Adipocyte (in vitro differentiated cells): Measurements from ENCODE around the gene PACRG.

Experiments used
- DNase-seq: peaks from one replicate; pipeline ENCODE4 v3.0.0-alpha.2; 2015; ENCODE audit warnings: low read depth
- H3K27me3 ChIP-seq: replicated peaks from 2 replicates; pipeline ENCODE4 v1.7.0; 2013; ENCODE audit warnings: mild to moderate bottlenecking, low read length, moderate library complexity; ENCODE audit not compliant: control insufficient read depth, insufficient read depth
- H3K36me3 ChIP-seq: 2 replicates; pipeline ENCODE4 v1.7.0; 2013; ENCODE audit warnings: low read length, mild to moderate bottlenecking, moderate library complexity; ENCODE audit not compliant: control insufficient read depth, insufficient read depth, severe bottlenecking
- H3K4me1 ChIP-seq: 2 replicates; pipeline ENCODE4 v1.7.0; 2013; ENCODE audit warnings: mild to moderate bottlenecking, low read length, moderate library complexity; ENCODE audit not compliant: control insufficient read depth, insufficient read depth
- H3K4me3 ChIP-seq: 2 replicates; pipeline ENCODE4 v1.7.0; 2013; ENCODE audit warnings: mild to moderate bottlenecking, low read length, moderate library complexity
- H3K9ac ChIP-seq: 2 replicates; pipeline ENCODE4 v1.7.0; 2013; ENCODE audit warnings: mild to moderate bottlenecking, low read length, moderate library complexity
- H3K9me3 ChIP-seq: 2 replicates; pipeline ENCODE4 v1.7.0; 2013; ENCODE audit warnings: mild to moderate bottlenecking, low read length, moderate library complexity; ENCODE audit not compliant: control insufficient read depth

PACRG gene

DNA sequence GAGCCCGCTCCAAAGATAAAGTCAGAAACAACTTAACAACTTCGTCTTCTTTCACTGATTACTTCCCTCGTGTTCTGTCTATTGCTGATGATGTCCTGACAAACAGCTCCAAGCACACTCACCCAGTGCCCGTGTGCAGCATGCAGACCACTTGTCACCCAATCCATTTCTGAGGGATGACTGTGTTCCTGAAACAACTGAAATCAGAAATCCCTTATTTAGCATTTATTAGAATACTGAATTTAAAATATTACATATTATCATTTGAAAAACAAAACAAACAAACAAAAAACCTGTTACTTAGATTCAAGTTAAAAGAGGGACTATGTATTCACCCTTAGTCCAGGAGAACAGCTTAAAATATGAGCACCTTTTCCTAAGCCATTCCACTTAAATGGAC, 463.0 kb downstream of the PACRG start:
- Histone ChIP-seq H3K9me3 (no peaks in the 10 kb centered on the region), H3K9ac (no peak overlapping the region), H3K36me3 (no peaks in the 10 kb centered on the region), H3K27me3 (no peaks in the 10 kb centered on the region), H3K4me1 (peaks cover 4% of the 10 kb centered on the region), H3K4me3 (no peak overlapping the region)
- no peak for DNase-seq

DNA sequence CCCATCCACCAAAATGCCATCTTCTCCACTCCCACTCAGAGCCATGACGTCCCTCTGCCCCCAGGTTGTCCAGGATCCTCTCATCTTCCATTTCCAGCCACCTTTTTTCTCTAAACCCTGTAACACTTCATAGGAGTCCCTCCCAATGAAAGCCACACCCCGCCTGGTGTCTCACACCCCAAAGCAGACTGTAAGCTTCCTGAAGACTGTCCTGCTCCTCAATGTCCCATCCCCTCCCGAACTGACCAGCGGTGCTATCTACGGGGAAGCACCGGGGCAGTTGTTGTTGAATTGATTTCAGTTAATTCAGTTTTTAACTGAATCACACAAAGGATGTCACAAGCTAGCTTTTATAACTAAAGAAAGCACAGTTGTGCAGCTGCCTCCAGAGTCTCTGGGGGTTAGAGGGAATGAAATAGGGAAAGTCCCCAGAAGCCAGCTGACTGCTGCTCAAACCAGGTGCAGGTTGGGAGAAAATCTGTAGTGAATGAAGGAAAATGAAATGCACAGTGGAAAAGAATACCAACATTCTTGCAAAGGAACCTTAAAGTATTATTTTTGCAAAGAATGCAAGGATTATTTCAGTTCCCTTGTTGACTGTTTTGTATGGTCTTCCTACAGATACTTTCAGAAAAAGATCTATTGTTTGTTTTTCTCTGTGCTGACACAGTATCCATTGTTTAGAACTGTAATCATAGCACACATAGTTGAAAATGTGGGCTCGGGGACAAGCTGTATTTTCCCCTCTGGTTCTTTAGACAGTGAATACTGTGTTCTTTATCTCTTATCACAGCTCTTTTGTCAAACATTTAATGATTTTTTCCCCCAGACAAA, 464.1 kb downstream of the PACRG start:
- H3K4me3 ChIP-seq: no peak overlapping the region
- H3K27me3 ChIP-seq: no peaks in the 10 kb centered on the region
- DNase-seq: no peak
- H3K9me3 ChIP-seq: no peaks in the 10 kb centered on the region
- peaks cover 4% of the 10 kb centered on the region for H3K4me1 ChIP-seq
- H3K36me3 ChIP-seq: no peaks in the 10 kb centered on the region
- no peak overlapping the region for H3K9ac ChIP-seq

DNA sequence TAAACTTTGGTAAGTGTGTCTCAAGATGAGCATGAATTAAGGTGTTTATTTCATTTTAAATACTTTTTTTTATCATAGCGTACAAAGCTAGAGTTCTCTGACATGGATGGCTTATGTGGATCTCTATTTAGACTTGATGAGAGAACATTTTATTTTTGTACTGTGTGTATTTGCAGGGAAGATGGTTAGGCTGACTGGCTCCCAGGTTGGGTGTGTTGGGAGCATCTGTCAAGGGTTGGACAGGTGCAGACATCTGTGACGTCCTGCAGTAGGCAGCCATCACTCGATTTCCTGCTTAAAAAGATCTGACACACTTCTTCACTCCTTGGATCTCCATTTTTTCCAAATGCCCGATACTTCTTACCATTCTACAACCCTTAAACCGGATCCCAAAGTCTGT, 464.8 kb downstream of the PACRG start:
- Histone ChIP-seq H3K36me3 (no peaks in the 10 kb centered on the region), H3K9ac (no peak overlapping the region), H3K27me3 (no peaks in the 10 kb centered on the region), H3K4me1 (peaks cover 4% of the 10 kb centered on the region), H3K9me3 (no peaks in the 10 kb centered on the region), H3K4me3 (no peak overlapping the region)
- DNase-seq: no peak

DNA sequence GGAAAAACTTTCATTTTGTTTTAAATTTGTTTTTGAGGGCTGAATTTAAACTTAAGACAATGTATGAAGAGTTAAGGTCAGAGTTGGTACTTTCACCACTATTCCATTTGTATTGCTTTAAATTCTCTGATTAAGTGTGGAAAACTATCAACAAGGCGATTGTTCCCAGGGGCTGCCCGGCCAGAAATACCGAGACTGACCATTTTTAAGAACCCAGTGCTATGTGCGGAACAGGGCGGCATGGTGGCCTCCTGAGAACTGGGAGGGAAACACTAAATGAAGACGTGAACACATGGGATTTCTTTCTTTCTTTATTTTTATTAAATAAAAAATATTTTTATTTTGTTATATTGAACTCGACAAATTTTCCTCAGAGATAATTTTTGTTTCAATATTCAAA, 465.6 kb downstream of the PACRG start:
- no peak overlapping the region for H3K9ac ChIP-seq
- no peak for DNase-seq
- peaks cover 4% of the 10 kb centered on the region for H3K4me1 ChIP-seq
- no peaks in the 10 kb centered on the region for H3K27me3 ChIP-seq
- no peaks in the 10 kb centered on the region for H3K36me3 ChIP-seq
- H3K4me3 ChIP-seq: no peak overlapping the region
- no peaks in the 10 kb centered on the region for H3K9me3 ChIP-seq

DNA sequence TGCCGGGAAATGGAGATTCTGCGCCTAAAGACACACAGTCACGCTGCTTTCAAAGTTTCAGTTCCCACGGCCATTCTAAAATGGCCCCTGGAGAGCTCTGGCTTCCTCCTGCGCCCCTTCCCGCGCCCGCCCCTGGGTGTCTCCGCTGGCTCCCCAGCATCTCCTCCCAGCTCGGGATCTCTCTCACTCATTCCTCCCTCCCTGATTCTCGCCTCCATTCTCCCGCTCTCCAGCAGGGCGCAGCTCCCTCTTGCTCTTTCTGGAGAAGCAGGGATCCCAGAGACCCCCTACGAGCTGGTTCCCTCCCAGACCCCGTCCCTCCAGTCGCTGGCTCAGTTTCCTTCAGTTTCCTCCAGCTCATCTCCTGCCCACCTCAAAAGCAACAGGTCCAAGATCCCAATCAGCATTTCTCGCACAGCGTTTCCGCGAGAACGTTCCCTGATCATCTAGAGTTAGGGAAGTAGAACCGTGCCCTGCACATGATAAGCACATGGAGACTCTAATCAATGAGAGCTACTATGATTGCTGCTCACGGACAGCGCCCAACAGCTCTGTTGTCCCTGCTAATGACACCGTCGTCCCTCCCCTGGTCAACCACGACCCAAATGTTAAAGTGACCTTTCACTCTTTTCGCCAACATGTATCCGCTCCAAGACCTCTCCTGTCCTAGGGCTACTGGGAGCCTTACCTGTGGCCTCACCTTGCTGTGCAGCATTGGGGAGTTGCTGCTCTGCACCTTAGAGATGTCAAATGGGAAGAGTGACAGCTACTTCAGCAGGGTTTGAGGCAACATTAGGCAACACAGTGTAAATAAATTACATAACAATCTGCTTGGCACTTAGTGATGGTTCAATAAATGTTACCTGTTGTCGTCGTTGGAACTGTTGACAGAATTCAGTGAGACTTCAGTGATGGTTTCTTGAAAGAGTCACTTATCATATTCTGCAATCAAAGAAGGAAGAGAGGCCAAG, 468.2 kb downstream of the PACRG start:
- H3K4me3 ChIP-seq: no peak overlapping the region
- H3K9me3 ChIP-seq: no peaks in the 10 kb centered on the region
- no peak overlapping the region for H3K9ac ChIP-seq
- no peak for DNase-seq
- H3K36me3 ChIP-seq: no peaks in the 10 kb centered on the region
- peaks cover 4% of the 10 kb centered on the region for H3K4me1 ChIP-seq
- no peaks in the 10 kb centered on the region for H3K27me3 ChIP-seq

DNA sequence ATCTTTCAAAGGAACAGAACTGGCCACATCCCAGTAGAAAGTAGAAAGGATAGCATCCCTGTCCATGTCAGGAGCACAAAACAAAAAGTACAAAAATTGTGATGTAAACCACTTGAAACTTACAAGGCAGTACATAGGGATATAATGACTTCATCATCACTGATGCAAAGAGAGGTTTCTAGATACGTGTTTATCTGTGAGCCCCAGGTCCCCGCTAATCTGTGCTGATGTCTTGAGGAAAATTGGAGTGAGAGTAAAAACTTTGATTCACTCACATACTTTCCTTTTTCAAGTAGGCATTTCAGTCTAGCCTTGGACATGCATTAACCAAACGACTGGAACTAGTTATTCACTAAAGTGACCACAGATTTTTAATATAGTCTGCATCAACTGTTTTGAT, 470.1 kb downstream of the PACRG start:
- no peak for DNase-seq
- H3K9ac ChIP-seq: no peak overlapping the region

DNA sequence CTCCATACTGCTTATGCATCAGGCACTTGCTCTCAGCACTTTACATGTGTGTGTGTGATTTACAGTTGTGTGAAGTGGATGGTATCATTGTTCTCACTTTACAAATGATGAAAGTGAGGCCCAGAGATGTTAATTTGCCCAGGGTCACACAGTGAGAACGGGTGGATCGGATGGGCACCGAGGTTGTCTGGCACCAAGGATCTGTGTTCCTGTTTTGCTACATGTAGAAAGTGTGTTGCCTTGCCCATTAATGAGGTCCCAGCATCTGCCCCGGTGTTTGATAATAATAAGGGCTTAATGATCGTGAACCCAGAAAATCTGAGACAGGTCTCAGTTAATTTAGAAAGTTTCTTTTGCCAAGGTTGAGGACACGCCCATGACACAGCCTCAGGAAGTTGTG, 470.6 kb downstream of the PACRG start:
- DNase-seq: no peak
- no peak overlapping the region for H3K4me3 ChIP-seq
- no peaks in the 10 kb centered on the region for H3K36me3 ChIP-seq
- no peaks in the 10 kb centered on the region for H3K9me3 ChIP-seq
- H3K4me1 ChIP-seq: no peaks in the 10 kb centered on the region
- H3K9ac ChIP-seq: no peak overlapping the region
- no peaks in the 10 kb centered on the region for H3K27me3 ChIP-seq

More for the DNA sequence above, 470.1 kb downstream of the PACRG start:
- Histone ChIP-seq H3K36me3 (no peaks in the 10 kb centered on the region), H3K27me3 (no peaks in the 10 kb centered on the region), H3K9me3 (no peaks in the 10 kb centered on the region), H3K4me1 (no peaks in the 10 kb centered on the region), H3K4me3 (no peak overlapping the region)

DNA sequence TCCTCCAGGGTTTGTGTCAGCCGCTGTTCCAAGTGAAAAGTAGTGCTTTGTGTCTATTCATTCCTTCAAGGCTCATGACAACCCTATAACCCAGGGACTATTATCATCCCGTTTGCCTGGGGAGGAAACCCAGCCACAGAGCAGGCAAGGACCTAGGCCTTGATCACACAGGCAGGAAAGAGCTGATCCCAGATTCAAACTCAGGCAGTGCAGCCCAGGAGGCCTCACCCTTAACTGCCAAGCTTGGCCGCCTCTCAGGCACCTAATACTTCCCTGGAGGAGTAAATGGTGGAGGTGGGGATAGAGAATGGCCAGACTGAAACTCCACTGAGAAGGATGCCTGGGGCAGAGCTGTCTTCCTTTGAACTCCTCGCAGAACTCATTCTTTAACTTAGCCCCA, 471.6 kb downstream of the PACRG start:
- Histone ChIP-seq H3K9ac (no peak overlapping the region), H3K27me3 (no peaks in the 10 kb centered on the region), H3K36me3 (no peaks in the 10 kb centered on the region), H3K4me1 (no peaks in the 10 kb centered on the region), H3K9me3 (no peaks in the 10 kb centered on the region), H3K4me3 (no peak overlapping the region)
- no peak for DNase-seq

GRCh38 chr6:163200289-163200688, 472.5 kb downstream of the PACRG start:
- H3K9me3 ChIP-seq: peaks cover 5% of the 10 kb centered on the region

DNA sequence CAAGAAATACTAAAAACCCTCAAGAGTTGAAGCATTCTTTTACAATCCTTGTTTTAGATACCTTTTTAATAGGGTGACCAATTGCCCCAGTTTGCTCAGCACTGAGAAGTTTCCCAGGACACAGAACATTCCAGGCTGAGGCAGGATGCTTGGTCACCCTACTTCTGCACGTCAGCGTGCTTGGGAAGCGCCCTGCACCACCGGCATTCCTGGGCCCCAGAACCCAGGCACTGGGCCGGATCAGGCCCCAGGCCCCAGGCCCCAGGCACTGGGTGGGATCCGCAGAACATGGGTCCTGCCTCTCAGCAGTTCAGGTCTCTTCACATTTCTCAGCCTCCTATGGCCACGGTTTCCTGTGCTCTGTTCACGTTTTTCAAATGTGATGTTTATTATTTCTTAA, 472.9 kb downstream of the PACRG start:
- no peaks in the 10 kb centered on the region for H3K27me3 ChIP-seq
- DNase-seq: no peak
- no peaks in the 10 kb centered on the region for H3K36me3 ChIP-seq

More at GRCh38 chr6:163200289-163200688, 472.5 kb downstream of the PACRG start:
- Histone ChIP-seq H3K4me3 (no peak overlapping the region), H3K27me3 (no peaks in the 10 kb centered on the region), H3K36me3 (no peaks in the 10 kb centered on the region), H3K9ac (no peak overlapping the region), H3K4me1 (no peaks in the 10 kb centered on the region)
- DNase-seq: peak; percentile 3

GRCh38 chr6:163201855-163202254, 474.1 kb downstream of the PACRG start:
- Histone ChIP-seq H3K27me3 (no peaks in the 10 kb centered on the region), H3K9ac (no peak overlapping the region), H3K36me3 (no peaks in the 10 kb centered on the region), H3K4me1 (no peaks in the 10 kb centered on the region), H3K9me3 (peaks cover 5% of the 10 kb centered on the region), H3K4me3 (no peak overlapping the region)
- no peak for DNase-seq

More for the DNA sequence above, 472.9 kb downstream of the PACRG start:
- H3K4me3 ChIP-seq: no peak overlapping the region
- peaks cover 5% of the 10 kb centered on the region for H3K9me3 ChIP-seq
- no peak overlapping the region for H3K9ac ChIP-seq
- H3K4me1 ChIP-seq: no peaks in the 10 kb centered on the region
